AG09309 (cell line): Measurements from ENCODE around the gene USPL1.
"Not testable (repeated sequence)": the region's sequence is repeated elsewhere in the genome, so short reads cannot be mapped to it uniquely, and the experiment has no call there.

ENCODE experiments used
- DNase-seq: peaks from one replicate; pipeline ENCODE4 v3.0.0-alpha.2; 2010; ENCODE audit warnings: low read depth
- H3K4me3 ChIP-seq: 2 replicates; pipeline ENCODE4 v1.5.1; 2011; ENCODE audit warnings: mild to moderate bottlenecking, low read depth, low read length, moderate library complexity; ENCODE audit not compliant: control insufficient read depth
- TF ChIP-seq, protein P1 (sequence below): IDR thresholded peaks from 2 replicates; pipeline ENCODE4 v1.5.1; 2011; ENCODE audit warnings: mild to moderate bottlenecking, low read depth, low read length, inconsistent platforms; ENCODE audit not compliant: insufficient read depth, control insufficient read depth; ENCODE audit errors: missing control alignments

The USPL1 gene

DNA sequence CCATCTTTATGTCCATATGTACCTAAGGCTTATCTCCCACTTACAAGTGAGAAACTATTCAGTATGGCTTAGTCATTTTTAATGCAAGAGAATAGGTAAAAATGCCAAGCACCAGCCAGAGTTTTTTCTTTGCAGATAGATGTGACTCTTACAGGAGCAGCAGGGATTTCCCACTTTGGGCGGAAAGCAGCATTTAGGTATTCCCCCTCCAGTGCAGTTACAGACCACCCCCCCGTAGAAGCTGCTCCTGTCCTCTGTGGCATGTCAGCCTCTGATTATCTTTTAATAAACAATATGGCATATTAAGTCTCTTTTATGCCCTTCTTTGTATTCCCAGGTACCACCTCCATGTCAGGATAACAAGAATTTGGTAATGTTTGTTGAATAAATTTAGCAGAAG lies 24.7 kb upstream of the USPL1 start:
- TF ChIP-seq, protein P1, sequence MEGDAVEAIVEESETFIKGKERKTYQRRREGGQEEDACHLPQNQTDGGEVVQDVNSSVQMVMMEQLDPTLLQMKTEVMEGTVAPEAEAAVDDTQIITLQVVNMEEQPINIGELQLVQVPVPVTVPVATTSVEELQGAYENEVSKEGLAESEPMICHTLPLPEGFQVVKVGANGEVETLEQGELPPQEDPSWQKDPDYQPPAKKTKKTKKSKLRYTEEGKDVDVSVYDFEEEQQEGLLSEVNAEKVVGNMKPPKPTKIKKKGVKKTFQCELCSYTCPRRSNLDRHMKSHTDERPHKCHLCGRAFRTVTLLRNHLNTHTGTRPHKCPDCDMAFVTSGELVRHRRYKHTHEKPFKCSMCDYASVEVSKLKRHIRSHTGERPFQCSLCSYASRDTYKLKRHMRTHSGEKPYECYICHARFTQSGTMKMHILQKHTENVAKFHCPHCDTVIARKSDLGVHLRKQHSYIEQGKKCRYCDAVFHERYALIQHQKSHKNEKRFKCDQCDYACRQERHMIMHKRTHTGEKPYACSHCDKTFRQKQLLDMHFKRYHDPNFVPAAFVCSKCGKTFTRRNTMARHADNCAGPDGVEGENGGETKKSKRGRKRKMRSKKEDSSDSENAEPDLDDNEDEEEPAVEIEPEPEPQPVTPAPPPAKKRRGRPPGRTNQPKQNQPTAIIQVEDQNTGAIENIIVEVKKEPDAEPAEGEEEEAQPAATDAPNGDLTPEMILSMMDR = no peak
- H3K4me3 ChIP-seq = no peak overlapping the region
- no peak for DNase-seq

DNA sequence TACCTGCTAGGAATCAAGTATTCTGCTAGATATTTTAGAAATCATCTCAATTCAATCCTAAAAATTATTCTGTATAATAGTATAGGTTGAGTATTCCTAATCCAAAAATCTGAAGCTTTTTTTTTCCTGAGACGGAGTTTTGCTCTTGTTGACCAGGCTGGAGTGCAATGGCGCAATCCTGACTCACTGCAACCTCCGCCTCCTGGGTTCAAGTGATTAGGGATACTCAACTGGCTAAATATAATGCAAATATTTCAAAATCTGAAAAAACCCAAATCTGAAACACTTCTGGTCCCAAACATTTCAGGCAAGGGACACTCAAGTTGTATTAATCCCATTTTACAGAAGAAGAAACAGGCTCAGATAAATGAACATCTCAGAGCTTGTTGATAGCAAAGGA lies 17.2 kb upstream of the USPL1 start:
- no peak overlapping the region for H3K4me3 ChIP-seq
- no peak for DNase-seq
- TF ChIP-seq, protein P1 = no peak

DNA sequence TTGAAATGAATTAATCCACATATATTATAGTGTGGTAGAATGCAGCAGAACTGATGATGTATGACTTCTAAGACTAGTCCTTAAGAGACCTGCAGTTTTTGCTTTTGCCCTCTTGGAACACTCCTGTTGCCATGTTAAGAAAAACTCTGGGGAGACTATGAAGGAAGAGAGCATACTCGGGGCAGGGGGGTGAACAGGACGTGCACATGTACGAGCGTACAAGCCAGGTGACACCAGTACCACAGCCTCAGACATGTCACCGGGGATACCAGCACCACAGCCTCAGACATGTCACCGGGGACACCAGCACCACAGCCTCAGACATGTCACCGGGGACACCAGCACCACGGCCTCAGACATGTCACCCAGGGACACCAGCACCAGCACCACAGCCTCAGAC lies 15.9 kb upstream of the USPL1 start:
- DNase-seq = no peak
- H3K4me3 ChIP-seq = no peak overlapping the region
- TF ChIP-seq, protein P1 = no peak

DNA sequence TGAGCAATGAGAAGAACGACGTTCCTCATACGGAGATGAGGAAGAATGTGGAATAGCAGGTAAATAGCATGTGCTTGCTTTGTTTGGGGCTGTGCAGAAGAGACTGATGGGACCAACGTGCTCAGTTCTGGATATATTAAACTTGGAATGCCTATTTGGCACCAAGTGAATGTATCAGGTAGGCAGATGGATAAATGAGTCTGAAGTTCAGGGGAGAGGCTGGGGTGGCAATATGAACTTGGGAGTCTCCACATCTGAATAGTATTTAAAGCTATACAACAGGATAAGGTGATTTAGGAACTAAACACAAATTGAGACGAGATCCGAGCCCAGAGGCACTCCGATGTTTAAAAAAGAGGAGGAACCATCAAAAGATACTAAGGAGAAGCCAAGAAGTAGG lies 12.7 kb upstream of the USPL1 start:
- TF ChIP-seq, protein P1 = no peak
- no peak overlapping the region for H3K4me3 ChIP-seq
- no peak for DNase-seq

DNA sequence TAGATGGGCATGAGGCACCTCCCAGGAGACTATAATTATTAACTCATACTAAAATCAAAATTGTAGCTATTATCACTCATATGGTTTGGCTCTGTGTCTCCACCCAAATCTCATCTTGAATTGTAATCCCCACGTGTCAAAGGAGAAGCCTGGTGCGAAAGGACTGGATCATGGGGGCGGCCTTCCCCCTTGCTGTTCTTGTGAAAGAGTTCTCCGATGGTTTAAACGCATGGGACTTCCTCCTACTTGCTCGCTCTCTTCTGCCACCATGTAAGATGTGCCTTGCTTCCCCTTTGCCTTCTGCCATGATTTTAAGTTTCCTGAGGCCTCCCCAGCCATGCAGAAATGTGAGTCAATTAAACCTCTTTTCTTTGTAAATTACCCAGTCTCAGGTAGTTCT lies 10.5 kb upstream of the USPL1 start:
- DNase-seq, H3K4me3 ChIP-seq: not testable (repeated sequence)

DNA sequence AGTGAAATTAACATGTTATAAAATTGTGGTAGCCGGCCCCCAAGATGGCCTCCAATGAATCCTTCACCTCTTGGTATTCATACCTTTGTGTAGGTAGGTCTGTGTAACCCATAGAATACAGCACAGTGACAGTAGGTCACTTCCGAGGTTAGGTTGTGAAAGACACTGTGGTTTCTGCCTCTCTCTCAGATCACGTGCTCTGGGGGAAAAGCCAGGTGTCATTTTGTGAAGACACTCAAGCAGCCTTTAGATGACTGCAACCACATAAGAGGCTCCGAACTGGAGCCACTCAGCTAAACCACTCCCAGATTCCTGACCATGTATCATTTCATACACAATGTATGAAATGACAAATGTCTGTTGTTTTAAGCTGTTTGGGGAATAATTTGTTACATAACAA lies 9.8 kb upstream of the USPL1 start:
- TF ChIP-seq, protein P1 = no peak
- H3K4me3 ChIP-seq = no peak overlapping the region
- no peak for DNase-seq

DNA sequence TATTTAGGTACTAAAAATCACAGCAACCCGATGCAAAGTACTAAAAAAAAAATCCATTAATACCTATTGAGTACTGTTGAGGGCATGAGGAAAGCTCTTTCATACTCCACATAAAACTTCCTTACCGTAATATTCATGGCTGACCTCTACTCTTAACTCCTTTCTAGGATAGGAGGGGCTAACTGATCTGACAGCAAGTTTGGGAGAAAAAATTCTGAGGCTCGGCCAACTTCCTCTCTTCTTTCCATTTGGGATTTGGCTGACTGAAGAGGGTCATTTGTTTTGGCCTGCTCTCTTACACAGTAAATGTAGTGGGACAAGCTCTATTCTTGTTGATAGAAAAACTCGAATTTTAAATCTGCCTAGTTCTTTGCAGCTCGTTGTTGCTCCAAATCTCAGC lies 9.4 kb upstream of the USPL1 start:
- TF ChIP-seq, protein P1 = no peak
- no peak for DNase-seq
- no peak overlapping the region for H3K4me3 ChIP-seq
